ENCODE measurements around the gene AQP1. TPM values are rescaled to one million over a fixed set of nuclear protein-coding genes. Genes with fewer than 3 reads are reported as not detected.

AQP1 gene
- total and polyA plus RNA-seq, 2 of the 8 experiments (the other 6 are each of a cell fraction or from before 2014, with no cell fraction given), result 0.18 to 0.19 TPM

GRCh38 chr7:30908681-30909080 is 3.0 kb upstream of the AQP1 start (continued):
- TF ChIP-seq E2F6 (IDR thresholded peaks at IDR 0.05) (peak; percentile 94), PHF8 (conservative IDR thresholded peaks at IDR 0.05; ENCODE audit: low read depth, low read length) (no peak), RAD21 (IDR thresholded peaks at IDR 0.05 in 1 of 2, conservative IDR thresholded peaks at IDR 0.05 in 1 of 2; ENCODE audit: low read depth in 2 of 2, low read length in 2 of 2) (peak; percentile 76 to 84), USF2 (IDR thresholded peaks at IDR 0.05; ENCODE audit: low read length) (peak; percentile 78)
